ENCODE data around the gene TFF3. TPM values are rescaled to one million over a fixed set of nuclear protein-coding genes. Genes with fewer than 3 reads are reported as not detected.

Gene TFF3
- total RNA-seq, 4 donors from 2014 or later = 164 to 2,581 (median 367) TPM

DNA sequence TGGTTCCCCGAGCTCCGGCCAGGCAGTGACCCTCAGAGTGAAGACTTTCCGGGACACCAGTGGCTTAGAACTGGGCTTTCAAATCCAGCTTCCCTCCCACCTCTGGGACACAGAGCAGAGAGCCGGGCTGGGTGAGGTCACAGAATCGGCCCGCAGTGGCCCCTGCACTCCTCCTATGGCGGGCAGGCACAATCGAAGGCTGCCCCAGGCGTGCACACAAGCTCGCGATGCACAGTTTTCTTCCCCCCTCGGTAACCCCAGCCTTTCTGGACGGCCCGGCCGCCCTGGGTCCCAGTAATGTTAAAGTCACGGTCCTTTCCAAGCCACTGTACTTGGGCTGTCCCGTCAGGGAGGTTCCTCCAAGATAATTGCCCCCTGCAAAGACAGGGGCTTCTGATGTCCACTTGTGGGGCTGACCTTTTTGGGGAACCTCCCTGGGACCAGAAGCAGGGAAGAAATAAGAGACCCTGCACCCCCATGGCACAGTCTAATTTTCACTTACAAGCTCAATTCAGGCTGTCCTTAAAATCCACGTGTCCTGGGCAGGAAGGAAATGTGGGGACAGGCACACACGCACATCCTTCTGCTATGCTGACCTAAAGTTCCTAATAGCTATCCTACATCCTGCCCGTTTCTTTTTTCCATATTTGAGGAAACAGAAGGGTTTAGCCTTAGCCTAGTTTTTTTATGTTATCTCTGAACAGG, 13.7 kb downstream of the TFF3 start:
- Histone ChIP-seq H3K27ac (no peak overlapping the region), H3K27me3 (no peaks in the 10 kb centered on the region), H3K9me3 (no peaks in the 10 kb centered on the region), H3K4me1 (no peaks in the 10 kb centered on the region), H3K4me3 (no peak overlapping the region), H3K36me3 (no peaks in the 10 kb centered on the region)
- TF ChIP-seq POLR2A (IDR thresholded peaks at IDR 0.05) (no peak), POLR2AphosphoS5 (IDR thresholded peaks at IDR 0.05) (no peak), EP300 (IDR thresholded peaks at IDR 0.05; ENCODE audit: low read depth) (no peak)
- TF ChIP-seq, protein P1, sequence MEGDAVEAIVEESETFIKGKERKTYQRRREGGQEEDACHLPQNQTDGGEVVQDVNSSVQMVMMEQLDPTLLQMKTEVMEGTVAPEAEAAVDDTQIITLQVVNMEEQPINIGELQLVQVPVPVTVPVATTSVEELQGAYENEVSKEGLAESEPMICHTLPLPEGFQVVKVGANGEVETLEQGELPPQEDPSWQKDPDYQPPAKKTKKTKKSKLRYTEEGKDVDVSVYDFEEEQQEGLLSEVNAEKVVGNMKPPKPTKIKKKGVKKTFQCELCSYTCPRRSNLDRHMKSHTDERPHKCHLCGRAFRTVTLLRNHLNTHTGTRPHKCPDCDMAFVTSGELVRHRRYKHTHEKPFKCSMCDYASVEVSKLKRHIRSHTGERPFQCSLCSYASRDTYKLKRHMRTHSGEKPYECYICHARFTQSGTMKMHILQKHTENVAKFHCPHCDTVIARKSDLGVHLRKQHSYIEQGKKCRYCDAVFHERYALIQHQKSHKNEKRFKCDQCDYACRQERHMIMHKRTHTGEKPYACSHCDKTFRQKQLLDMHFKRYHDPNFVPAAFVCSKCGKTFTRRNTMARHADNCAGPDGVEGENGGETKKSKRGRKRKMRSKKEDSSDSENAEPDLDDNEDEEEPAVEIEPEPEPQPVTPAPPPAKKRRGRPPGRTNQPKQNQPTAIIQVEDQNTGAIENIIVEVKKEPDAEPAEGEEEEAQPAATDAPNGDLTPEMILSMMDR (IDR thresholded peaks at IDR 0.05) = no peak
- 74 to 88% methylated on average over 14 to 20 of the region's 20 CpGs for WGBS, 2 donors (ENCODE audit: low coverage in 1 of 2)
- no peak for DNase-seq
- intact Hi-C loops (cut with DNase I; ENCODE audit: low total_unique reads) = no loop called here
- in situ Hi-C loops (cut with MboI; ENCODE audit: low pct_ligation_motif_present in 1 of 4, low pct_unique_long_range_greater_than_20kb in 1 of 4, low sequenced_read_pairs in 3 of 4) = loop anchor here in 1 of 4 donors (25.0 kb wide), 1 partner anchor 261 kb away; no protein-coding TSS in a partner anchor

DNA sequence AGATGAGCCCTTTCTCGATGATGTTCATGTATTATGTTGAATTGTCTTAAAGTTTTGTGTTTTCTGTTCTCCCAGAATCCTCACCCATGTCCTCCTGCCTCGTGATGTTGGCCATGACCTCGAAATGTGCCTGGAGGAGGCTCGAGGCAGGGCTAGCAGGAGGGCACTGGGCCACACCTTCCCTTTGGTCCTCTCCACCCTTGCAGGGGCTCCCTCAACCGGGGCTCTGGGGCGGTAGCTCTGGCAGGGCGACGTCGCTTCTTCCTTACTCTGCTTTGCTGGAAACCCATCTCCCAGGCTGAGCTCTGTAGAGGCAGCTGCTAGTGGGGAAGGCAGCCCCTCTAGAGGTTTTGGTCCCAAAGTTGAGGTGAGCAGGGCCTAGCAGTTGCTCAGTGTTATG, 14.3 kb downstream of the TFF3 start:
- intact Hi-C loops (cut with DNase I; ENCODE audit: low total_unique reads) = no loop called here
- TF ChIP-seq POLR2AphosphoS5 (IDR thresholded peaks at IDR 0.05) (no peak), POLR2A (IDR thresholded peaks at IDR 0.05) (no peak), EP300 (IDR thresholded peaks at IDR 0.05; ENCODE audit: low read depth) (no peak)
- TF ChIP-seq, protein P1 (IDR thresholded peaks at IDR 0.05) = no peak
- Histone ChIP-seq H3K4me3 (no peak overlapping the region), H3K27me3 (no peaks in the 10 kb centered on the region), H3K4me1 (no peaks in the 10 kb centered on the region), H3K27ac (no peak overlapping the region), H3K36me3 (no peaks in the 10 kb centered on the region), H3K9me3 (no peaks in the 10 kb centered on the region)
- WGBS, 2 donors (ENCODE audit: low coverage in 1 of 2) = 71 to 83% methylated on average over 2 to 9 of the region's 9 CpGs
- DNase-seq = no peak
- in situ Hi-C loops (cut with MboI; ENCODE audit: low pct_ligation_motif_present in 1 of 4, low pct_unique_long_range_greater_than_20kb in 1 of 4, low sequenced_read_pairs in 3 of 4) = loop anchor here in 1 of 4 donors (25.0 kb wide), 1 partner anchor 261 kb away; no protein-coding TSS in a partner anchor

DNA sequence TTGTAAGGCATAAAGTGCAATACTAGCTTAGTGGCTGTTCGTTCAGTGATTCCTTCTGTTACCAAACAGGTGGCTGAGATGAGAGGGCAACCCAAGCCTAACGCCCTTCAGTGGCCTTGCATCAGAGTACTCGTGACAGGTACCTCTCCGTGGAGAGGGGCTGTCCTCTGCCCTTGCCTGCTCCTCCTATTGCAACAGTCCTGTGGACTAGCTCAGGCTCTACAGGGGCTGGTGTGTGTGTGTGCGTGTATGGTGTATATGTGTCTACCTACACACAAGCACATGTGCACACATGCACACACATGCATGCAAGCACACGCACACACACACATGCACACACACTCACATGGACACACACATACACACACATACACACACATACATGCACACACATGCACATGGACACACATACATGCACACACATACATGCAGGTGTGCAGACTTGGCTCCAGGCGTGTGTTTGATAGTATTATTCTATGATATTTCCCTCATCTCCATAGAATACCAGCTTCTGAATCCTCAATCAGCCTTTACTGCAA, 15.1 kb downstream of the TFF3 start:
- no peak overlapping the region for H3K4me3 ChIP-seq
- WGBS, 2 donors (ENCODE audit: low coverage in 1 of 2) = 87 to 100% methylated on average over 1 to 7 of the region's 7 CpGs
- in situ Hi-C loops (cut with MboI; ENCODE audit: low pct_ligation_motif_present in 1 of 4, low pct_unique_long_range_greater_than_20kb in 1 of 4, low sequenced_read_pairs in 3 of 4) = loop anchor here in 1 of 4 donors (25.0 kb wide), 1 partner anchor 262 kb away; no protein-coding TSS in a partner anchor

More for the DNA sequence above, 15.1 kb downstream of the TFF3 start:
- TF ChIP-seq POLR2AphosphoS5 (IDR thresholded peaks at IDR 0.05) (no peak), EP300 (IDR thresholded peaks at IDR 0.05; ENCODE audit: low read depth) (no peak), POLR2A (IDR thresholded peaks at IDR 0.05) (no peak)
- TF ChIP-seq, protein P1 (IDR thresholded peaks at IDR 0.05) = no peak
- Histone ChIP-seq H3K27ac (no peak overlapping the region), H3K4me1 (no peaks in the 10 kb centered on the region), H3K36me3 (no peaks in the 10 kb centered on the region), H3K9me3 (no peaks in the 10 kb centered on the region), H3K27me3 (no peaks in the 10 kb centered on the region)
- intact Hi-C loops (cut with DNase I; ENCODE audit: low total_unique reads) = no loop called here
- DNase-seq = no peak

Data from transverse colon (tissue), 4 donors.